NCI-H128 (cell line): Measurements from ENCODE around the gene SMO.
A peak's percentile ranks its signal among the peaks of the same experiment; 100 is the strongest.

Source experiments
- DNase-seq: peaks from one replicate; lab custom pipeline; 2025; ENCODE audit not compliant: unreplicated experiment; lab: John Stamatoyannopoulos, UW

Gene SMO

DNA sequence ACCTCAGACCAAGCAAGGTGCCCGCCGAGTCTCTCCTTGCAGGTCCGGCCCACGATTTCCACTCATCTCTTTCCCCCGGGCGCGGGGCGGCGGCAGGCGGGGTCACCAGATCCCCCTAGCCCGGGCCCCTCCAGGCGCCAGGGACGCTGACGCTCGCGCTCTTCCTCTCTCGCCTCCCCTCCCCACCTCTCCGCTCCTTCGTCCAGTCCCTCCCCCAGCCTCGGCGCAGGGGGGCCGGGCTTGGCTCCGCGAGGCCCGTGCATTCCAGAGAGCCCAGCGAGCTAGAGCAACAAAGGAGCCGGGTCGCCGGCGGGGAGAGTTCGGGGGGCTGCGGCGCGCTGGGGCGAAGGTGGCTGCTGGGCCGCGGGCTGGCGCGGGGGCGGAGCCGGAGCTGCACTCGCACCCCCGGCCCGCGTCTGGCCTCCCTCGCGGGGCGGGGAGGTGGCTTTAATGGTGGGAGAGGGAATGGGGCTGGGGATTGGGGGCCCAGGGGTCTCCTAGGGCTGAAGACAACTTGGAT is at the start of gene SMO:
Gene SMO (plus strand): TSS at position 262 of the 520 bp plus-strand sequence. CDS start 519 bp downstream, outside the sequence.
- no peak for DNase-seq

DNA sequence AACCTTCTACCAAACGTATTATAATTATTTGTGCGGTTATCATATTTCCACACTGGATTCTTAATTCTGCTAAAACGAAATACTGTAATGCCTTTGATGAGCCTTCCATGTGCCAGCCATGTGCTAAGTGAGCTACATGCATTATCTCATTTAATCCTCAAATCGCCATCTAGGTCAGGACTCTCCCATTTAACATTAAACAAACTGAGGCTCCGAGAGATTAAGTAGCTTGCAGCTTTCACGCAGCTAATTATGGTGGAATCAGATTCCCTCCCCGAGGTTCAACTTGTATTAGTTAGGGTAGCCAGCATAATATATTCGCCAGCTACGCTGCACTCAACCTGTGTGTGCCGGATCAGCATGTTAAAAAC is 44.7 kb upstream of the SMO start:
- no peak for DNase-seq

DNA sequence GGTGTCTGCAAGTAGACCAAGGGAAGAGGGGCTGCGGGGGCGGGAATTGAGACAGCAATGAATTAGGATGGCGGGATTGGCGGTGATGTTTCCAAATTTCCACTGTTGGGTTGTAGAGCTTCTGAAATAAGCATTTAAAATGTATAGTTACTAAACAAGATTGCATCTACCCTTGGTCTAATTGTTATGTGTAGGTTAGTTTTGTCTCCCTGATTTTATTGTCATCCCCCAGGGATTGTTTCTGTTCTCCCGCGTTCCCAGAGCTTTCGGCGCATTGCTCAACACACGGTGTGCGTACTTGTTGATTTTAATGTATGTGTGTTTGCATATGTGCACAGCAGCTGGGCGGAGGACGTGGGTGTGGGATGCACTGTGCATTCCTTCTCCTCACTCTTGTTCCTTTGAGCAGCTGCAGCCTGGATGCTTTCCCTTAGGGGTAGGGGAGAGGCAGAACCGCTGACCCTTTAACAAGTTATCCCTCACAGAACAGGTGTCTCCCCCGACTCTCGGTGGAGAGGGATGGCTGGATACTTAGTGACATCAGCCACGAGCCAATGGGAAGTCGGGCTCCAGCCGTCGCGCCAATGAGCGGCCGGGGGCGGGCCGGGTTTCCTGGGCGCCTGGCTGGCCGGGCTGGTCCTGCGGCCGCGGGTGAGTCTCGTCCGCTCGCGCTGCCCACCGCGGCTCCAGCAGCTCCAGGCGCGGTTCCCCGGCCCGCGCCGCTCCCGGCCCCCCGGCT is 44.2 kb upstream of the SMO start, which contains the start of gene TSPAN33:
Gene TSPAN33 (plus strand): TSS at position 613 of the 739 bp plus-strand sequence. CDS start 274 bp downstream, outside the sequence.
- peak; percentile 48 for DNase-seq

DNA sequence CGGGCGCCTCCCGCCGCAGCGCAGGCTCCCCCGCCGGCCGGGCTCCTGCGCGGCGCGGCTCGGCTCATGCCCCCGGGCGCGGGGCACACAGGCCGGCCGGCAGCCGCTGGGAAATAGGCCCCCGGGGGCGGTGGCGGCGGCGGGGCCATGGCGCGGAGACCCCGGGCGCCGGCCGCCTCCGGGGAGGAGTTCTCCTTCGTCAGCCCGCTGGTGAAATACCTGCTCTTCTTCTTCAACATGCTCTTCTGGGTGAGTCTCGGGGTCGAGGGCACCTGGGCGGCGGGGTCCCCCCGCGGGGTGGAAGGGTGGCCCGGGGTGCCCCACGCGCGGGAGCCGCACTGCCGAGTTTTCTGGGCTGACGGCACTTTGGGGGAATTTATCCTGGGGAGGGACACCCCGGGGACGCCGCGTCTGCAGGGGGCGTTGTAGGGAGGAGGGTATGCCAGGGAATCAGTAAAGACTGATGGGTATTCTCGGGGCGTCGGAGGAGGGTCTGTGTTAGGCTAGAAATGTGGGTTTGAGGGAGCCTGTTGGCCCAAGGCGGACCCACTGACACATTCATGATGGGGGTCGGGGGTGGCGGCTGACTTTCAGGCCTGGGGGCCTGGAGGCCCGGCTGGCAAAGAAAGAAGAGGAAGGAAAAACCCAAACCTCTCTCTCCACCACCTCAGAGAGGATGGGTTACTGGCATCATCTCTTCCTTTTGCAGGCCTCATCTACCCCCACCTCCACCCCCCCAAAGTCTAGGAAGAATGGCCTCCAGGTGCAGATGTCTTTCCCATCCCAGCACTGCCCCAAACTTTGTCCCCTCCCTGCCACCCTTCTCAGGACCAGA is 43.4 kb upstream of the SMO start:
- DNase-seq, result no peak

DNA sequence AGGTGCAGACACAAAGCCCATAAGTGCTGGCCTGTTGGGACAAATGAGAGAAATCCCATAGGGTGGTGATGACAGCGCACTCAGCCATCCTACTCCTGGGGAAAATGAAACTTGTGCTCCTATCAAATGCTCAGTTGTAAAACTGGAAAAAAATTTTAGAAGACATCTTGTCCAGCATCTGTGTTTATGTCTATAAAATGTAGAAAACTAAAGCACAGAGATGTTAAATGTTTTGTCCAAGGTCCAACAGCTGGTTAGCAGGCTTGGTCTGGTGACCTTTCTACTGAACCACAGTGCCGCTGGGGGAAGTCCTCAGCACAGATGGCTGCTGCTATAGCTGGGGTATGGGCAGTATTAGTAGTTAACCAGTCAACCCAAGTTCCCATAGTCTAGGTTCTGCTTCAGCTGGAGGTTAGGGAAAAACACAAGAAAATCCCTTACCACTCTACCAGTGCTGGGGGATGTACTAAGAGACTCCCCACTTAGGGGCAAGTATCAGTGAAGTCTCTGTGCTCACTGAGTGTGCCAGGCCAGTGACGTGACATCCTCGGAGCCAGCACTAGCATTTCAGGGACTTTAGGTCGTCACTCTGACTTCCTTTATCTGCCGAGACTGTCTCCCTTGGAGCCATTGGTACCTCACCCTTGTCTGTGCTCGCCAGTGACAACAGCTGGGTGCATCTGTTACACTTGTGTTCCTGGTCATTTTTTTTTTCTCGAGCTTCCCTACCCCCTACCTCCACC is 42.0 kb upstream of the SMO start:
- DNase-seq, result no peak

DNA sequence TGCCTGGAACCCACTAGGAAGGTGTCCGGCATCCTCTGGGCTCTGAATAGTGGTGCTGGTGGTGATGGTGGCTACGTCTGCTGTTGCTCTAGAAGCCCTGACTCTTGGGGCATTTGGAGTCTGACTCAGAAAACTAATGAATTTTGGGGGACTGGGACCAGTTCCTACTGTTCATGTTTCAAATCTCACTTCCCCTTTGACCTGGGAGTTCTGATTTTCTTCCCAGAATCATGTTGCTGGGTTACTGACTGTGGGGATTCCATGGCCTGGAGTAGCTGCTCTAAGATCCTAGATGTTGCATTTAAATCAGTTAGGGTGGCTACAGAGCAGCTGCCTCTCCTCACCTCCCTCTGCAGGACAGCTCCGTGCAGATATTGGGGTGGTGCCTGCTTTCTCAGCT is 40.7 kb upstream of the SMO start:
- DNase-seq, result no peak

DNA sequence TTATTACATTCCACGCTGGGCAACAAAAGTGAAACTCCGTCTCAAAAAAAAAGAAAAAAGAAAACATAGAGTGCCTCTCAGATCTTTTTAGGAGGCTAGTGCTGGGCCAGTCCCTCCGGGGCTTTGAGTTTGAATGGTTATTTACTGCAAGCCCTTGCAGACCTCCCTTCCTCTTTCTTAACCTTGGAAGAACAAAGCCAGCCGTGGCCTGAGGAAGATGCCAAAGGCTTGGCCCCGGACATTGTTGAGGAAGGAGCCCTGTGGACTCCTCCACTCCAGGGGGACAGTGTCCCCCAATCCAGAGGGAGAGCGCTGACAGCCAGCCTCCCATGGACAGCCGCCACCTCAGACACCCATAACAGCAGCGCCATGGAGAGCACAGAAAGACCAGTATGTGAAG is 38.9 kb upstream of the SMO start:
- DNase-seq, result no peak

DNA sequence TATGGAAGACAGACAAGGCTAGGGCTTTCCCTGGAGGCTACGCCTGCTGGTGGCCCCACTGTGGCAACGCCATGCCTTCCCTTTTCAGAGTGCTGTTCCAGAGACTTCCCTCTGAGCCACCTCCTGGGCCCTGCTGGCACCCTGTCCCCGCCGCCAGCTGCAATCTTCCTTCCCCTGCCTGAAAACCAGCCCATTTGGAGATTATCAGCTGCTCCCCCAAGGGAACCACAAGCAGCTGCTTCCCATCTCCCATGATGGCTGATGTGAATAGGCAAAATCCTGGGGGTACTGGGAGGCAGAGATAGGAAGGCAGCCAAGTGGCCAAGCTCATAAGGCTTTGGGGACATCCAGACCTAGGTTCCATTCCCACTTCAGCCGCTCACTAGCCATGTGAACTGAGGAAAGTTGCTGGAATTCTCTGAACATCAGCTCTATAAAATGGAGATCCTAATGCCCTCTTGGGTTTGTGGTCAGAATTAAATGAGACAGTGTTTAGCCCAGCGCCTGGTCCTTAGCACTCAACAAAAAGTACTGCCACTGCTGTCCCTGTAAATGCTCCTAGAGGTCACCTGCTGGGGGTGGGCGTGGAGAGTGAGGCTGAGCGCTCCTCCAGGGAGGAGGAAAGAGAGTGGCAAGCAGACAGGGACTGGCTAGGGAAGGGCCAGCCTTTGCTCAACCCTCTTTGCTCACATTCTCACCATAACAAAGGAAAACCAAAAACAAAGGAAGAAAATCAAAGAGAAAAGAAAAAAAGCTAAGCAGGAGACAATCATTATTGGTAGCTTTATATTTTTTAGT is 38.0 kb upstream of the SMO start:
- DNase-seq, result no peak

DNA sequence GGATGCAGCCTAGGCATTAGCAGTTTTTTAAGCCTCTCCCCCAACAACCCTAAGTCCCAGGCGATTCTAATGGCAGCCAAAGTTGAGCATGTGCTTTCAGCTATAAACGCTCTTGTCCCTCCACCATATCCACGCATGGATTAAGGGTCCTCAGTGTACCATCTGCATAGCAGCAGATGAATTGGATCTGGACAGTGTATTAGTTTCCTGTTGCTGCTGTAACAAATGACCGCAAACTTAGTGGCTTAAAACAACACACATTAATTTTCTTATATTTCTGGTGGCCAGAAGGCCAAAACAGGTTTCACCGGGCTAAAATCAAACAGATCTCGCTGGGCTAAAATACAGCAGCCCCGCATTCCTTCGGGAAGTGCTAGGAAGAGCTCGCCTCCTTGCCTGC is 30.8 kb upstream of the SMO start:
- DNase-seq, result no peak

DNA sequence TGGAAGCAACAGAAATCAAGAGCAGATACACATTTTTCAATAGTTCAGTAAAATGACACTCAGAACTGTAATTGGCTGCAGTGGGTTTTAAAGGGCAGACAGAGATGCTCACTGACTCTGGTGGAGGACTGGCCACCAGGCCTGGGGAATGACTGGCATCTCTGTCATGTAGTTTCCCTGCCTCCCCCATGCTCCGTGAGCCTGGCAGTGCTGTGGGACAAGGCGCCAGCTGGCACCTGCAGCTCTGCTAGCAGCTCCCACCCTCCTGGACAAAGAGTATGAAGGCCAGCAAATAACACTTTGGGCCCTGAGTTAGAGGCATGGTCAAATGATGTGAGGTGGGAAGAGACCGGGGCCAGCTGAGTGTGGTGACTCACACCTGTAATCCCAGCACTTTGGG is 28.9 kb upstream of the SMO start:
- DNase-seq, result no peak

DNA sequence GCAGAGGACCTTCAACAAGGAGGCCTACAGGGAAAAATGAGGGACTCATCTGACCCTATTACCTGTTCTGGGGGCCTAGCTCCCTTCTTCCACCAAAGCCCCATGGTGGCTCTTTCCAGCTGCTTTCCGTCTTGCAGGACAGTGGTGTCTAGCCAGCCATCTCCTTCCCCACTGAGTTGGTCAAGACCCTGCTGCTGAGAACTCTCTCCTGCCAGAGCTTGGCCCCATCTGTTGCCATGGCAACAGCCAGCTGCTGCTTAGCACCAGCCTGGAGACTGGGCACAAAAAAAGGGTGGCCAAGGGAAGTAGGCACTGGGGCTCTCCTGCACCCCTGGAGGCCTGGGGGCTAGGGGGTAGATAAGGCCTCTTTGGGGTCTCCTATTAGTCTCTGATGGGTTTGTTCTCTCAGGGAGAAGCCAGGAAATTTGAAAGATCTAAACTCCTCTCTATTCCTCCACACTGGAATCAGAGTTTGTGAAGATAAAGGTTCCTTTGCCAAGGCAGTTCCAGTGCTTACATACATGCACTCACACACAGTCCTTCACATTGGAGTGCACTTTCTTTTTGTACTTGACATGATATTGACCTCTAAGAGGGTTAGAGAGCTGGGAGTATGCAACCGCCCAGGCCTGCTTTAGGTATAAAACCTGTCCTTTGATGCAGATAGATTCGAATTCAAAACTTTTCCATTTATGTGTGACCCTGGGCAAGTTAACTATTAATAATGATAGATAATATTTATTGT is 28.1 kb upstream of the SMO start:
- no peak for DNase-seq

DNA sequence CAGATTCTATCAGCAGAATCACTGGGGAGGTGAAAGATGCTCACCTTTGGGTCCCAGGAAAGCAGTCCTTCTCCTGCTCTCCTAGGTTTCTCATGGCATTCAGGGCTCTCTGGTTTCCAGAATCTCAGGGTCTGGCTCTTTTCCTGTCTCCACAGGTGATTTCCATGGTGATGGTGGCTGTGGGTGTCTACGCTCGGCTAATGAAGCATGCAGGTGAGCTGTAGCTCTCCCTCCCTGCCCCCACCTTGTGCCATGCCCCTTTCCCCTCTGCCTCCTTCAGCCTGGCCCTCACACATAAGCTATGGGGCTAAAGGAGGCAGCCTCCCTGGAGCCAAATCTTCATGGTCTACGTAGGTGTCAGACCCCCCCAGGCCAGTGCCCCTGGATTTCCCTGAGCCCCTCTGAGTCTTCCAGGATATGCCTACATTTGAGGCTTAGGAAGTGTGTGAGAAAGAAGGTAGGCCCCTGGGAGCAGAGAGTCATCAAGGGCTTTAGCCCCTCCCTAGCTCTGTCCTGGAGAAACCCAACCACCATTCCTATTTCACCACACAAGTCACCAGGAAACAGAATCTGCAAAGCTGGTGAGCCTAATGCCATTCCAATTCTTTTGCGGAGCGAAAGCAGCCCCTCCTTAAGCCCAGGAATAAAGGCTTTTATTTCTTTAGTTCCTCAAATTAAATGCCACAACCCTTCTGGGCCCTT is 26.8 kb upstream of the SMO start:
- DNase-seq, result no peak

DNA sequence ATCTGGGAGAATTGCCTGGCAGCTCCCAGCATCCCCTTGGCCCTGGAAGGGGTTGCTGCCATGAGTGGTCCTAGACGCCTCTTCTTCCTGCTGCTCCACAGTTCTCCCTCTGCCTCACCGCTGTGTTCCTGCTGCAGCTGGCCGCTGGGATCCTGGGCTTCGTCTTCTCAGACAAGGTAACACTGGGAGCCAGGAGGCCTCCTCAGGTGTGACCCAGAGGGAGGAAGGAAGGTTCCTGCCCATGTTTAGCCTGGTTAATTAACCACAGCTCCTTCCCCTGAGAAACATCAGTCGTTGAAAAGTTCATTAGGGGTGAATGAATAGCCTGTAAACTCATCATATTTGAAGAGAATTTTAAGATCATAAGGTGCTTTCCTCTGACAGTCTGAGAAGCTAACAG is 25.7 kb upstream of the SMO start:
- DNase-seq, result no peak

DNA sequence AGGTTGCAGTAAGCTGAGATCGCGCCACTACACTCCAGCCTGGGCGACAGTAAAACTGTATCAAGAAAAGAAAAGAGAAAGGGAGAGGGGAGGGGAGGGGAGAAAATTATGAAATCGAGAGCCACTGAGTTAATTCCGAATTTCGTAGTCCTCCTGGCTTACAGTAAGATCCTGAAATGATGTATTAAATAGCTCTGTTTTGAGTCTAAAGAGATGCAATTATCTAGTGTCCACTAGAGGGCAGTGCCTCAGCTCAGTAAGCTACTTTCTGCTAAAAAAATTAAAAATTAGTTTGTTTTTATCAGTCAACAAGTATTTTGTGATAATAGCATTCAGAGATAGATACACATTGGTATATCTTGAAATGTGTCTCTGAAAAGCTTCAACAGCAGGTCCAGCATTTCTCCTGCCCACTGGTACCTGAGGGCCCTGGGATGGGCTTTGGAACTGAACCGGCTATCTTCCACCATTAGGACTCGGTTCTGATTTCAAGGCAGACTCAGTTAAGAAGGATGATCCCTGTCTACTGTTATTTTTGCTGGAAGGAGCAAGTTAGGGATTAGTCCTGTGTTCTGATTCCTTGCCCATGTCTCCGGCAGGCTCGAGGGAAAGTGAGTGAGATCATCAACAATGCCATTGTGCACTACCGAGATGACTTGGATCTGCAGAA is 24.4 kb upstream of the SMO start:
- DNase-seq, result no peak

DNA sequence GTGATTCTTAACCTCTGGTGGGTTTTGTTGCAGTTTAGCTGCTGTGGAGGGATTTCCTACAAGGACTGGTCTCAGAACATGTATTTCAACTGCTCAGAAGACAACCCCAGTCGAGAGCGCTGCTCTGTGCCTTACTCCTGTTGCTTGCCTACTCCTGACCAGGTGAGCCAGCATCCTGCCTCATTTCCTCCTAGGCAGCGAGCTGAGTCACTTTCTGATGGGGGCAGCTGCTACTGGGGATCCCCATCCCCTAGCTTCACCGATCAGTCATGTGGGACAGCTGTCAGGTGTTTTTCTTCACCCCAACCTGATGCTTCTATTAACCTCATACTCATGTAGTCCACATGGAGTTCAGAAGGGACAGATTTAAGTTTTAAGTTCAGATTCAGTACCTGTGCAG is 21.7 kb upstream of the SMO start:
- no peak for DNase-seq

DNA sequence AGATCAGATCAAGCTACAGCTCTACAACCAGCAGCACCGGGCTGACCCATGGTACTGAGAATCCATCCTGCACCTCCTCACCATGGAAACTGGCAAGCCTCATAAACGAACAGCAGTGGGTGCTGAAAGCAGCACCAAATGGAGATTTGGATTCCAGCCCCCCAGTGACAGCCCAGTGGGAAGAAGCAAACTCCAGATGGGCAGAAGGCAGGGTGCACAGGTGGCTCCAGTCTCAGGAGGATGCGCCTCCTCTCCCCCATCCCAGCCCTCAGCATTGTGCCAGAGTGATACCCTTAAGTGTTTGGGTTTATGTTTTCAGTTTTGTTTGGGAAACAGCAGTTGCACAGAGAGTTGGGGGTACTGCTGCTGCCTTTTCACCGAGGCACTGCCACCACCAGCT is 20.6 kb upstream of the SMO start:
- DNase-seq, result no peak

DNA sequence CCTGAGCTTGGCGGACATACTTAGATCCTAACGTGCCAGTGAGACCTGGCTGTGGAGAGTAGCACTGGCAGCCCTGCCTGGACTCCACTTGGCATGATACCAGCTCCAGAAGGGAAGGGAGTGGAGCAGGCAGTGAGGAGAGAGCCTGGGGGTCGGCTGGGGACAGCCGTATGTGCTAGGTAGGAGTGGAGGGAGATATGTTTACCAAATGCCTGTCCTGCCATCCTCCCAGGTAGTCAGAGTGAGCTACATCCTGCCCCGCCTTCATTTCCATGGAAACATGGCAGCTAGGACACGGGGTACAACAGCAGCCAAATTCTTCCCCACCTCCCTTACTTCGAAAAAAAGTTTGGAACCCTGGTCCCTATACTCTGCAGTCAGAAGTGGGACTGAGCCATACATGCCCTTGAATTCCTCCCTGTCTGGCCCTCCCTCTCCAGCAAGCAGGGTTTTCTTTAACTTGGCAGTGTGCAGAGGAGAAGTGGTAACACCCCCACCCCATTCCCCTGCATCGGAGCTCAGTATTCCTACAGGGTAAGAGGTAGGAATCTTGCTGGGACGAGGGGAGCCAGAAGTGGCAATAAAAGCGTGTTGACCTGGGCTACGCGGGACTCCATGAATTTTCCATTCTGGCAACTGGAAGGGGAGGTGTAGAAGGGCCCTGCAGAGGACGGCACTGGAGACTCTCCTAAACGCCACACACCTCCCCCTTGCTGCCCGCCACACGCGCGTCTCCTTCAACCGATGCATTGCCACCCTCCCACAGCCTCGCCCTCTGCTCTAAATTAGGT is 20.0 kb upstream of the SMO start:
- DNase-seq, result no peak

DNA sequence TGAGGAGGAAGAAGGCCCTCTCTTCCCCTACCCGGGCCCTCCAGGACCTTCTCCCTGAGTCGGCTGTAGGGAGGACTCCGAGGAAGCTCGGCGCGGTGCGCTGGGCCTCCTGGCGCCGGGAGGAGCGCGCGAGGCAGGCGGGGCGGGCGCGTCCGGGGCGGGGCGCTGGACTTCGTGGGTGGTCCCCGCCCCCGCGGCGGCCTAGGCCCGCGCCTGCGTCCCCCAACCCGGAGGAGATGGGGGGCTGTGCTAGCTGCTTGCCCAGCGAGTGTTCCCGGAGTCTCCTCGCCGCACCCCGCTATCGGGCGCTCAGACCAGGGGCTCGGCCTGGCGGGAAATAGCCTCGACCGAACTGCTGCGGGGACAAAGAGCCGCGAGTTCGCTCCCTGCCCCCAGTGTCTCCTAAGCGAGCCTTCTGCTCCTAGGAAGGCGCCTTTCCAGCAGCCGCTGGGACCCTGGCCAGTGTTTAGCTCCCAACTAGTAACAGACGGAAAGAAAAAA is 19.2 kb upstream of the SMO start:
- DNase-seq, result no peak
